Neural progenitor cell (in vitro differentiated cells): ENCODE data around the gene PRKCA. TPM values are rescaled to one million over a fixed set of nuclear protein-coding genes. Genes with fewer than 3 reads are reported as not detected.
A peak's percentile ranks its signal among the peaks of the same experiment; 100 is the strongest.

Source experiments
- DNase-seq: peaks from one replicate; pipeline ENCODE4 v3.0.0-alpha.2; 2016; ENCODE audit warnings: low spot score
- H2AFZ ChIP-seq: fragments of 200-600 bp; sonication (generic); replicated peaks from 2 replicates; pipeline ENCODE4 v1.6.1; 2016; ENCODE audit warnings: antibody characterized with exemption
- H3F3A ChIP-seq: fragments of 200-600 bp; sonication (generic); 2 replicates; pipeline ENCODE4 v1.6.1; 2016; ENCODE audit warnings: antibody characterized with exemption, low read depth
- H3K27ac ChIP-seq: fragments of 200-600 bp; sonication (generic); 2 replicates; pipeline ENCODE4 v1.5.1; 2016; ENCODE audit warnings: mild to moderate bottlenecking
- H3K27me3 ChIP-seq: fragments of 200-600 bp; sonication (generic); 2 replicates; pipeline ENCODE4 v1.6.1; 2016; ENCODE audit warnings: mild to moderate bottlenecking, moderate library complexity
- H3K36me3 ChIP-seq: fragments of 200-600 bp; sonication (generic); 2 replicates; pipeline ENCODE4 v1.5.1; 2016
- H3K4me1 ChIP-seq: fragments of 200-600 bp; sonication (generic); 2 replicates; pipeline ENCODE4 v1.6.1; 2016; ENCODE audit warnings: mixed run types
- H3K4me2 ChIP-seq: fragments of 200-600 bp; sonication (generic); 2 replicates; pipeline ENCODE4 v1.6.1; 2016
- H3K4me3 ChIP-seq: fragments of 200-600 bp; sonication (generic); 2 replicates; pipeline ENCODE4 v1.5.1; 2016
- H3K79me2 ChIP-seq: fragments of 200-600 bp; sonication (generic); 2 replicates; pipeline ENCODE4 v1.6.1; 2016; ENCODE audit warnings: low read depth
- H3K9ac ChIP-seq: fragments of 200-600 bp; sonication (generic); 2 replicates; pipeline ENCODE4 v1.6.1; 2016
- H3K9me3 ChIP-seq: fragments of 200-600 bp; sonication (generic); 2 replicates; pipeline ENCODE4 v1.5.1; 2016; ENCODE audit warnings: low read depth
- H4K20me1 ChIP-seq: fragments of 200-600 bp; sonication (generic); 2 replicates; pipeline ENCODE4 v1.6.1; 2016; ENCODE audit warnings: low read depth
- H3K27ac Mint-ChIP-seq: 3 replicates; pipeline ENCODE4 v1.8.0; 2021; ENCODE audit warnings: mixed read lengths
- H3K27me3 Mint-ChIP-seq: 2 replicates; pipeline ENCODE4 v1.8.0; 2022; ENCODE audit warnings: low read depth, mild to moderate bottlenecking, inconsistent platforms, moderate library complexity, mixed read lengths; ENCODE audit not compliant: insufficient read depth
- H3K36me3 Mint-ChIP-seq: 3 replicates; pipeline ENCODE4 v1.8.0; 2021; ENCODE audit warnings: mixed read lengths
- H3K4me1 Mint-ChIP-seq: 3 replicates; pipeline ENCODE4 v1.8.0; 2021; ENCODE audit warnings: mixed read lengths
- H3K4me3 Mint-ChIP-seq: 3 replicates; pipeline ENCODE4 v1.8.0; 2021; ENCODE audit warnings: mild to moderate bottlenecking, moderate library complexity, mixed read lengths
- H3K9me3 Mint-ChIP-seq: 3 replicates; pipeline ENCODE4 v1.8.0; 2020; ENCODE audit warnings: mixed read lengths
- EZH2 ChIP-seq: fragments of 200-600 bp; sonication (generic); IDR thresholded peaks from 2 replicates; pipeline ENCODE4 v1.6.1; 2017; ENCODE audit warnings: antibody characterized with exemption, mild to moderate bottlenecking, moderate library complexity
- EZH2phosphoT487 ChIP-seq: fragments of 200-600 bp; sonication (generic); IDR thresholded peaks from 2 replicates; pipeline ENCODE4 v1.6.1; 2017; ENCODE audit warnings: antibody characterized with exemption
- total RNA-seq: library from RNA; depleted of rRNA; stranded (reverse); fragments of >200 nt; gene quantifications from 2 replicates; pipeline ENCODE4 v1.2.3, GENCODE V29; 2015; ENCODE audit warnings: low replicate concordance
- TF ChIP-seq, protein P1 (sequence below): fragments of 200-600 bp; sonication (generic); IDR thresholded peaks from 2 replicates; pipeline ENCODE4 v1.5.1; 2017; ENCODE audit warnings: antibody characterized with exemption, mild to moderate bottlenecking

Gene PRKCA
- total RNA-seq, 1 donor from 2014 or later: 2.1 TPM

DNA sequence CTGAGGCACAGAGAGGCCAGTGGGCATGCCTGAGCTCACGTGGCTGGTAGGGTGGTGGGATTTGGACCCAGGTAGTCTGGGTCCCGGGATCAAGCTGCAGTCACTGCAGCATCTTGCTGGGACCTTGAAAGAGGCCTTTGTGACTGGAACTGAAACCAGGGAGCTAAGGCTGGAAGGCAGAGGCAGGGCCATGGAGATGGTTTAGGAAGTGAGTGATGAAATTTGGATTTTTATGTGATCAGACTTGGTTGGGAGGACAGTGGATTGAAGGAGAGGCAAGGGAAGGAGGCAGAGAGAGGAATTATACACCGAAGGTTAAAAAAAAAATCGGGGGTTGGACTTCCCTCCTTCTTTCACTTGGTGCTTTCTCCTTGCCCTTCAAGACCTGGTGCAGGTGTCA, 277.1 kb downstream of the PRKCA start:
- Histone ChIP-seq H3K36me3 (no peaks in the 10 kb centered on the region), H3K9me3 (no peaks in the 10 kb centered on the region), H3K9ac (no peak overlapping the region), H3K4me1 (peaks cover 8% of the 10 kb centered on the region), H3F3A (no peaks in the 10 kb centered on the region), H3K4me3 (no peak overlapping the region), H3K4me2 (no peak overlapping the region), H4K20me1 (no peaks in the 10 kb centered on the region), H3K27me3 (no peaks in the 10 kb centered on the region), H2AFZ (no peak overlapping the region), H3K79me2 (no peaks in the 10 kb centered on the region), H3K27ac (no peak overlapping the region)
- peaks cover 5% of the 10 kb centered on the region for H3K9me3 Mint-ChIP-seq
- H3K36me3 Mint-ChIP-seq: peaks cover 4% of the 10 kb centered on the region
- no peak overlapping the region for H3K4me3 Mint-ChIP-seq
- peak overlapping the region; percentile 86 for H3K27ac Mint-ChIP-seq
- TF ChIP-seq, protein P1, sequence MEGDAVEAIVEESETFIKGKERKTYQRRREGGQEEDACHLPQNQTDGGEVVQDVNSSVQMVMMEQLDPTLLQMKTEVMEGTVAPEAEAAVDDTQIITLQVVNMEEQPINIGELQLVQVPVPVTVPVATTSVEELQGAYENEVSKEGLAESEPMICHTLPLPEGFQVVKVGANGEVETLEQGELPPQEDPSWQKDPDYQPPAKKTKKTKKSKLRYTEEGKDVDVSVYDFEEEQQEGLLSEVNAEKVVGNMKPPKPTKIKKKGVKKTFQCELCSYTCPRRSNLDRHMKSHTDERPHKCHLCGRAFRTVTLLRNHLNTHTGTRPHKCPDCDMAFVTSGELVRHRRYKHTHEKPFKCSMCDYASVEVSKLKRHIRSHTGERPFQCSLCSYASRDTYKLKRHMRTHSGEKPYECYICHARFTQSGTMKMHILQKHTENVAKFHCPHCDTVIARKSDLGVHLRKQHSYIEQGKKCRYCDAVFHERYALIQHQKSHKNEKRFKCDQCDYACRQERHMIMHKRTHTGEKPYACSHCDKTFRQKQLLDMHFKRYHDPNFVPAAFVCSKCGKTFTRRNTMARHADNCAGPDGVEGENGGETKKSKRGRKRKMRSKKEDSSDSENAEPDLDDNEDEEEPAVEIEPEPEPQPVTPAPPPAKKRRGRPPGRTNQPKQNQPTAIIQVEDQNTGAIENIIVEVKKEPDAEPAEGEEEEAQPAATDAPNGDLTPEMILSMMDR: no peak
- no peak for TF ChIP-seq EZH2phosphoT487
- DNase-seq: no peak
- peaks cover 45% of the 10 kb centered on the region for H3K4me1 Mint-ChIP-seq
- H3K27me3 Mint-ChIP-seq: no peaks in the 10 kb centered on the region

DNA sequence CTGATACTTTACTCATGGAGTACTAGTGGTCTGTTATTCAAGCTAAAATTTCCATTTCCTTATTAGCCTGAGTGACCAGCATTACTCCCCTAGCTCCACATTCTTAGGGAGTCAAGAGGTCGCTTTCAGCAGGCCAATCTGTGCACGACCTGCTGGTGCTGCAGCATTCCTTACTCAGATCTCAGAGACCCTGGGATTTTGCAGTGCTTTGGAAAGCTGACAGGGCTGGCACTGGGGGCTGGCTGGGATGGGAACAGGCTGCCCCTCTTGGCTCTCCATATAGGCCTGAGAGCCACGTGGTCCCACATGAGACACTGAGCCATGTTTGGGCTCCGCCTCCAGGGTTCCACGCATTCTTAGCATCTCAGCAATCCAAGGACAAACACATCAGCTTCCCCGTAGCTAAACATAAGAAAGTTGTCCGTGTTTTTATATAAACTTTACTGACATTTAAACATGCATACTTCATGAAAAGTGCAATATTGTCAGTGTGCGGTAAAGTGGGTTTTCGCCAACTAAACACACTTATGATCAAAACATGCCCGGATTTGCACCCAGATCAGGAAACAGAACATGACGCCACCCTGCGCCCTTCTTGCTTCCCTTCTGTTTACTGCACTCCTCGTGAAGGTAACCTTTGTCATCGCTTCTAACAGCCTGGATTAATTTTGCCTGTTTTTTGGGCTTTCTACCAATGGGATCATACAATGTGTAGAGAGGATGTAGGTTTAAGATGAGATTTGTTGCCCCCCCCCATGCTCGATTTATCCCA, 278.0 kb downstream of the PRKCA start:
- H2AFZ ChIP-seq: no peak overlapping the region
- no peaks in the 10 kb centered on the region for H3K27me3 Mint-ChIP-seq
- H3K4me1 ChIP-seq: peaks cover 8% of the 10 kb centered on the region
- H3K27ac Mint-ChIP-seq: peak overlapping the region; percentile 86
- no peaks in the 10 kb centered on the region for H3K27me3 ChIP-seq
- H3K36me3 Mint-ChIP-seq: peaks cover 4% of the 10 kb centered on the region
- no peaks in the 10 kb centered on the region for H3K9me3 ChIP-seq
- H3K4me3 ChIP-seq: no peak overlapping the region
- no peaks in the 10 kb centered on the region for H3F3A ChIP-seq
- no peak overlapping the region for H3K27ac ChIP-seq
- no peak overlapping the region for H3K4me2 ChIP-seq
- H3K79me2 ChIP-seq: no peaks in the 10 kb centered on the region
- H3K4me3 Mint-ChIP-seq: no peak overlapping the region
- H3K4me1 Mint-ChIP-seq: peaks cover 45% of the 10 kb centered on the region
- TF ChIP-seq EZH2 (no peak), EZH2phosphoT487 (no peak)
- TF ChIP-seq, protein P1: no peak
- no peaks in the 10 kb centered on the region for H4K20me1 ChIP-seq
- no peaks in the 10 kb centered on the region for H3K36me3 ChIP-seq
- DNase-seq: peak; percentile 67
- no peak overlapping the region for H3K9ac ChIP-seq
- H3K9me3 Mint-ChIP-seq: peaks cover 5% of the 10 kb centered on the region

DNA sequence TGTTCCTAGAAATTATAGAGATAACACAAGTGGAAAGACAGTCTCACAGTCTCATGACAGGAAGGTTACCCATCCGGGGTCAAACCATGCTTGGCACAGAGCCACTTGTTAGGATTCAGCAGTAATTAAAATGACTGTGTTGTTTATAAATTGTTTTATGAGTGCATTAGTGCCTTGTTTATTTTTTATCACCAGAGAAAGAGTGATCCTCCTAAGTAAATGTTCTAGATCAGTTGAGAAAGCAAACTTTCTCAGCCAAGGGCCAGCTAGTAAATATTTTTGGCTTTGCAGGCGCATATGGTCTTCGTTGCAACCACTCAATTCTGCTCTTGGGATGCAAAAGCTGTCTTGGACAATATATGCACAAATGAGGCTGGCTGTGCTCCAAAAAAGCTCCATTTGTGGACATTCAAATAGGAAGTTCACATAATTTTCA, 278.6 kb downstream of the PRKCA start:
- H3K36me3 Mint-ChIP-seq: peaks cover 4% of the 10 kb centered on the region
- peaks cover 5% of the 10 kb centered on the region for H3K9me3 Mint-ChIP-seq
- H3K4me1 Mint-ChIP-seq: peaks cover 47% of the 10 kb centered on the region

More for the DNA sequence above, 278.6 kb downstream of the PRKCA start:
- no peak overlapping the region for H3K27ac ChIP-seq
- no peak overlapping the region for H3K9ac ChIP-seq
- no peaks in the 10 kb centered on the region for H3F3A ChIP-seq
- H3K4me2 ChIP-seq: no peak overlapping the region
- no peaks in the 10 kb centered on the region for H3K79me2 ChIP-seq
- Mint-ChIP-seq H3K27me3 (no peaks in the 10 kb centered on the region), H3K27ac (no peak overlapping the region), H3K4me3 (no peak overlapping the region)
- no peaks in the 10 kb centered on the region for H4K20me1 ChIP-seq
- no peak overlapping the region for H3K4me3 ChIP-seq
- no peak overlapping the region for H2AFZ ChIP-seq
- peaks cover 8% of the 10 kb centered on the region for H3K4me1 ChIP-seq
- TF ChIP-seq EZH2phosphoT487: no peak
- TF ChIP-seq, protein P1: no peak
- TF ChIP-seq EZH2: no peak
- no peak for DNase-seq
- H3K9me3 ChIP-seq: no peaks in the 10 kb centered on the region
- no peaks in the 10 kb centered on the region for H3K36me3 ChIP-seq
- H3K27me3 ChIP-seq: no peaks in the 10 kb centered on the region
